Endothelial cell of umbilical vein (primary cell): Measurements from ENCODE around the gene SRP68. TPM values are rescaled to one million over a fixed set of nuclear protein-coding genes. Genes with fewer than 3 reads are reported as not detected.

Experiments
- BruUV-seq: library from RNA; stranded (reverse); fragments of 400-500 nt; replicated peaks from 2 replicates; lab custom pipeline; 2021; lab: Mats Ljungman, UMichigan
- CTCF ChIA-PET: fragments of 300-600, 350-600 bp; sonication (Branson Sonifier 250); formaldehyde crosslinking; loops from one replicate; lab custom pipeline; 2021; ENCODE audit warnings: antibody characterized with exemption, inconsistent platforms; lab: Charles Lee
- POLR2A ChIA-PET: fragments of 300-600, 350-600 bp; sonication (Branson Sonifier 250); formaldehyde crosslinking; loops from one replicate; lab custom pipeline; 2021; ENCODE audit warnings: antibody characterized with exemption, inconsistent platforms; lab: Charles Lee
- DNase-seq: peaks from one replicate; pipeline ENCODE4 v3.0.0-alpha.2; 2011; ENCODE audit warnings: low read depth, low spot score
- FAIRE-seq: peaks from 2 replicates; lab custom pipeline; 2011; peaks lifted over from hg19 to GRCh38; lab: Jason Lieb, UNC
- H2AFZ ChIP-seq: 2 replicates; pipeline ENCODE4 v1.6.0; 2012; ENCODE audit warnings: low read depth, low read length, control low read depth, inconsistent platforms
- H3K27ac ChIP-seq: 2 replicates; pipeline ENCODE4 v1.5.1; 2011; ENCODE audit warnings: low read depth, mild to moderate bottlenecking, control low read depth, low read length, moderate library complexity; ENCODE audit not compliant: insufficient read depth
- H3K27me3 ChIP-seq, 2 experiments: 2 replicates each; pipeline versions ENCODE4 v1.6.0 to v1.6.1; 2011; ENCODE audit warnings: low read length in 2 of 2, mixed read lengths in 1 of 2; ENCODE audit not compliant: control insufficient read depth in 2 of 2, insufficient read depth in 2 of 2
- H3K36me3 ChIP-seq, 2 experiments: 2 replicates in 1 of 2; 3 replicates in 1 of 2; pipeline ENCODE4 v1.5.1; 2011; ENCODE audit warnings: low read length in 2 of 2, mild to moderate bottlenecking in 1 of 2, moderate library complexity in 1 of 2; ENCODE audit not compliant: control insufficient read depth in 2 of 2, insufficient read depth in 2 of 2; ENCODE audit errors: extremely low read depth in 1 of 2
- H3K4me1 ChIP-seq: 3 replicates; pipeline ENCODE4 v1.5.1; 2011; ENCODE audit warnings: mild to moderate bottlenecking, low read length; ENCODE audit not compliant: control insufficient read depth, insufficient read depth; ENCODE audit errors: extremely low read depth
- H3K4me2 ChIP-seq: 2 replicates; pipeline ENCODE4 v1.6.1; 2011; ENCODE audit warnings: low read length, control low read depth, mixed read lengths; ENCODE audit not compliant: insufficient read depth
- H3K4me3 ChIP-seq, 3 experiments: fragments of 200-600 bp in 1 of 3; sonication (generic), shearing (Covaris generic) in 1 of 3; replicated peaks in 1 of 3; 2 replicates each; pipeline ENCODE4 v1.5.1; 2011 to 2016; ENCODE audit warnings: control low read depth in 3 of 3, low read length in 3 of 3, mild to moderate bottlenecking in 2 of 3, inconsistent platforms in 1 of 3, low read depth in 1 of 3, moderate library complexity in 1 of 3; ENCODE audit not compliant: insufficient read depth in 1 of 3
- H3K79me2 ChIP-seq: 2 replicates; pipeline ENCODE4 v1.6.0; 2012; ENCODE audit warnings: low read length, inconsistent platforms; ENCODE audit not compliant: control insufficient read depth, insufficient read depth
- H3K9ac ChIP-seq: replicated peaks from 2 replicates; pipeline ENCODE3; 2011; ENCODE audit warnings: low read length, control low read depth; ENCODE audit not compliant: insufficient read depth; ENCODE audit errors: extremely low read depth
- H3K9me1 ChIP-seq: replicated peaks from 3 replicates; pipeline ENCODE4 v1.6.0; 2011; ENCODE audit warnings: mild to moderate bottlenecking, low read length; ENCODE audit not compliant: control insufficient read depth, insufficient read depth; ENCODE audit errors: extremely low read depth
- H3K9me3 ChIP-seq: replicated peaks from 2 replicates; pipeline ENCODE4 v1.5.1; 2012; ENCODE audit warnings: low read length, inconsistent platforms; ENCODE audit not compliant: control insufficient read depth, insufficient read depth
- H4K20me1 ChIP-seq: replicated peaks from 2 replicates; pipeline ENCODE3; 2011; ENCODE audit warnings: mild to moderate bottlenecking, low read length; ENCODE audit not compliant: control insufficient read depth, insufficient read depth; ENCODE audit errors: extremely low read depth
- EZH2 ChIP-seq: IDR thresholded peaks from 2 replicates; pipeline ENCODE4 v1.6.1; 2012; ENCODE audit warnings: borderline replicate concordance, low read depth, mild to moderate bottlenecking, moderate library complexity, low read length, inconsistent platforms; ENCODE audit not compliant: severe bottlenecking
- FOS ChIP-seq: IDR thresholded peaks from 2 replicates; pipeline ENCODE4 v1.6.1; 2011; ENCODE audit warnings: mild to moderate bottlenecking, low read length, moderate library complexity, borderline replicate concordance; ENCODE audit not compliant: insufficient read depth
- GATA2 ChIP-seq: IDR thresholded peaks from 2 replicates; pipeline ENCODE4 v1.7.0; 2011; ENCODE audit warnings: low read depth, mild to moderate bottlenecking, moderate library complexity, mixed read lengths, low read length; ENCODE audit not compliant: insufficient read length, insufficient read depth
- JUN ChIP-seq: IDR thresholded peaks from 2 replicates; pipeline ENCODE4 v1.6.1; 2011; ENCODE audit warnings: borderline replicate concordance, low read depth; ENCODE audit not compliant: insufficient read length, insufficient read depth
- MYC ChIP-seq: IDR thresholded peaks from one replicate; pipeline ENCODE4 v1.6.1; 2011; ENCODE audit warnings: mild to moderate bottlenecking, low read depth, low read length
- POLR2A ChIP-seq: IDR thresholded peaks from 2 replicates; pipeline ENCODE4 v1.6.1; 2012; ENCODE audit warnings: low read depth, mild to moderate bottlenecking, control low read depth, low read length
- POLR2AphosphoS5 ChIP-seq: IDR thresholded peaks from 2 replicates; pipeline ENCODE4 v1.6.1; 2012; ENCODE audit warnings: low read depth, mild to moderate bottlenecking, control low read depth, low read length, moderate library complexity; ENCODE audit not compliant: insufficient read depth
- dilution Hi-C: fragments of 300-500 bp; cut with MboI; formaldehyde crosslinking; loops from one replicate; pipeline ENCODE4 v1.15.0; 2019; ENCODE audit warnings: low sequenced_read_pairs; ENCODE audit not compliant: extremely low pct_ligation_motif_present
- intact Hi-C: fragments of 100-400 bp; cut with micrococcal nuclease; formaldehyde crosslinking; loops from one replicate; pipeline ENCODE4 v1.10.0; 2022
- polyA plus RNA-seq, 4 experiments: library from polyadenylated mRNA; depleted of rRNA in 3 of 4; stranded (reverse) in 3 of 4; unstranded in 1 of 4; fragments of >200 nt; gene quantifications; 2 replicates each; pipeline versions ENCODE4 v1.2.1 to v1.2.3, GENCODE V29; 2011 to 2012; ENCODE audit warnings: missing spikeins in 1 of 4
- total RNA-seq: library from RNA; stranded (reverse); gene quantifications from 2 replicates; pipeline ENCODE4 v1.2.3, GENCODE V29; 2021
- TF ChIP-seq, protein P1 (sequence below), 2 donors: IDR thresholded peaks; 1 replicate in 1 of 2; 2 replicates in 1 of 2; pipeline ENCODE4 v1.5.1; 2011; ENCODE audit warnings: low read length in 2 of 2, mild to moderate bottlenecking in 2 of 2, moderate library complexity in 2 of 2, control low read depth in 1 of 2, inconsistent platforms in 1 of 2, low read depth in 1 of 2; ENCODE audit not compliant: insufficient read depth in 1 of 2; ENCODE audit errors: extremely low read depth in 1 of 2
- TF ChIP-seq, protein P2 (sequence below): IDR thresholded peaks from 2 replicates; pipeline ENCODE4 v1.6.1; 2011; ENCODE audit not compliant: insufficient read depth, insufficient read length

Gene SRP68
- total and polyA plus RNA-seq, 2 donors (not counting 3 experiments of a cell fraction or from before 2014, with no cell fraction given) = 64.6 to 81.7 TPM

DNA sequence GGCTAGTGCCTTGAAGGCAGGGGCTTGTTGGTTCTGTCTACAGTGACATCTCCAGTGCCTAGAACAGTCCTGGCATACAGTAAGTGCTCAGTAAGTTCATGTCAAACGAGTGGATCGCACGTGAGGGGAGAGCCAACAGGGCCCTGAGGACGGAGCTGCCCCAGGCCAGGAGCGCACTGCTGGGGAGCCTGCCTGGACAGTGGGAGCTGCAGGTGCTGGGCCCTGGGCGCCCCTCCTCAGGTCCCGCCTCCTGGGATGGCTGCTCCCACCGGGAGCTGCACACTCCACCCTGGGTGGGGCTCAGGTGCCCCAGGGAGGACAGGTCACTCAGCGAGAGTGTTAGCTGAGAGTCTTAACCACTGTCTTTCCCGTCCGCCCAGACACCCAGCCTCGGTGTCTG lies 47.0 kb downstream of the SRP68 start:
- TF ChIP-seq GATA2 = no peak
- no peak for TF ChIP-seq FOS
- TF ChIP-seq JUN = no peak
- no peak for TF ChIP-seq MYC
- TF ChIP-seq, protein P1, sequence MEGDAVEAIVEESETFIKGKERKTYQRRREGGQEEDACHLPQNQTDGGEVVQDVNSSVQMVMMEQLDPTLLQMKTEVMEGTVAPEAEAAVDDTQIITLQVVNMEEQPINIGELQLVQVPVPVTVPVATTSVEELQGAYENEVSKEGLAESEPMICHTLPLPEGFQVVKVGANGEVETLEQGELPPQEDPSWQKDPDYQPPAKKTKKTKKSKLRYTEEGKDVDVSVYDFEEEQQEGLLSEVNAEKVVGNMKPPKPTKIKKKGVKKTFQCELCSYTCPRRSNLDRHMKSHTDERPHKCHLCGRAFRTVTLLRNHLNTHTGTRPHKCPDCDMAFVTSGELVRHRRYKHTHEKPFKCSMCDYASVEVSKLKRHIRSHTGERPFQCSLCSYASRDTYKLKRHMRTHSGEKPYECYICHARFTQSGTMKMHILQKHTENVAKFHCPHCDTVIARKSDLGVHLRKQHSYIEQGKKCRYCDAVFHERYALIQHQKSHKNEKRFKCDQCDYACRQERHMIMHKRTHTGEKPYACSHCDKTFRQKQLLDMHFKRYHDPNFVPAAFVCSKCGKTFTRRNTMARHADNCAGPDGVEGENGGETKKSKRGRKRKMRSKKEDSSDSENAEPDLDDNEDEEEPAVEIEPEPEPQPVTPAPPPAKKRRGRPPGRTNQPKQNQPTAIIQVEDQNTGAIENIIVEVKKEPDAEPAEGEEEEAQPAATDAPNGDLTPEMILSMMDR (IDR thresholded peaks at IDR 0.05; ENCODE audit: extremely low read depth in 1 of 2, insufficient read depth in 1 of 2, low read depth in 1 of 2, low read length in 2 of 2) = no peak
- no peak for TF ChIP-seq POLR2AphosphoS5
- TF ChIP-seq, protein P2, sequence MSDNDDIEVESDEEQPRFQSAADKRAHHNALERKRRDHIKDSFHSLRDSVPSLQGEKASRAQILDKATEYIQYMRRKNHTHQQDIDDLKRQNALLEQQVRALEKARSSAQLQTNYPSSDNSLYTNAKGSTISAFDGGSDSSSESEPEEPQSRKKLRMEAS = no peak
- TF ChIP-seq POLR2A = no peak
- TF ChIP-seq EZH2 = no peak
- Histone ChIP-seq H3K4me2 (no peak overlapping the region), H3K79me2 (no peaks in the 10 kb centered on the region), H3K27me3 (no peaks in the 10 kb centered on the region), H3K36me3 (no peaks in the 10 kb centered on the region), H3K9me3 (no peaks in the 10 kb centered on the region), H4K20me1 (no peaks in the 10 kb centered on the region), H2AFZ (no peak overlapping the region), H3K4me1 (peaks cover 7% of the 10 kb centered on the region), H3K9me1 (no peaks in the 10 kb centered on the region), H3K27ac (no peak overlapping the region), H3K4me3 (no peak overlapping the region), H3K9ac (no peak overlapping the region)
- CTCF ChIA-PET = interaction anchor here (0.9 to 1.1 kb wide), 3 partner anchors 9 to 16 kb away, joined by 3 to 9 read pairs (median 3); no protein-coding TSS in a partner anchor
- dilution Hi-C loops (no loop called here), intact Hi-C loops (loop anchor here (5.0 kb wide), 1 partner anchor 47 kb away; the partner anchor contains the start of genes GALR2 and SRP68)
- POLR2A ChIA-PET = no interaction called here
- FAIRE-seq = no peak
- no peak for DNase-seq
- BruUV-seq = no TSS peak
